HG03064 (cell line): ENCODE data around the gene SLC38A8.

Experiments used
- ATAC-seq: cut with Tn5 transposase; IDR thresholded peaks from one replicate; pipeline ENCODE4 v1.9.1; 2021; ENCODE audit warnings: low read depth; ENCODE audit not compliant: unreplicated experiment

SLC38A8 gene

GRCh38 chr16:84004442-84004841 is 38.2 kb downstream of the SLC38A8 start:
- no peak for ATAC-seq

GRCh38 chr16:84003038-84003437 is 39.6 kb downstream of the SLC38A8 start:
- ATAC-seq, result no peak

- ATAC-seq, result no peak
Measured at GRCh38 chr16:84001726-84002125, 40.9 kb downstream of the SLC38A8 start.

- ATAC-seq, result no peak
Measured at GRCh38 chr16:84000989-84001642, 41.5 kb downstream of the SLC38A8 start.

- ATAC-seq, result no peak
Measured at GRCh38 chr16:83998091-83998490, 44.5 kb downstream of the SLC38A8 start.

GRCh38 chr16:83996481-83997252 is 45.9 kb downstream of the SLC38A8 start:
- no peak for ATAC-seq

- ATAC-seq, result no peak
Measured at GRCh38 chr16:83995754-83996153, 46.8 kb downstream of the SLC38A8 start.

GRCh38 chr16:83994703-83995102 is 47.9 kb downstream of the SLC38A8 start:
- ATAC-seq, result no peak

GRCh38 chr16:83994087-83994486 is 48.5 kb downstream of the SLC38A8 start:
- ATAC-seq, result no peak

- ATAC-seq, result no peak
Measured at GRCh38 chr16:83992624-83993023, 50.0 kb downstream of the SLC38A8 start.

GRCh38 chr16:83990492-83990891 is 52.1 kb downstream of the SLC38A8 start:
- no peak for ATAC-seq

GRCh38 chr16:83989300-83989699 is 53.3 kb downstream of the SLC38A8 start:
- no peak for ATAC-seq

GRCh38 chr16:83983491-83983890 is 59.1 kb downstream of the SLC38A8 start:
- no peak for ATAC-seq

- no peak for ATAC-seq
Measured at GRCh38 chr16:83981799-83982198, 60.8 kb downstream of the SLC38A8 start.

- no peak for ATAC-seq
Measured at GRCh38 chr16:83980794-83981193, 61.8 kb downstream of the SLC38A8 start.

- no peak for ATAC-seq
Measured at GRCh38 chr16:83979441-83979840, 63.2 kb downstream of the SLC38A8 start.

GRCh38 chr16:83978401-83978904 is 64.1 kb downstream of the SLC38A8 start:
- no peak for ATAC-seq

- ATAC-seq, result no peak
Measured at GRCh38 chr16:83977056-83977815, 65.4 kb downstream of the SLC38A8 start.

- ATAC-seq, result no peak
Measured at GRCh38 chr16:83975590-83976260, 66.9 kb downstream of the SLC38A8 start.

- ATAC-seq, result no peak
Measured at GRCh38 chr16:83974475-83974874, 68.1 kb downstream of the SLC38A8 start.
